A673 (cell line): ENCODE measurements around the gene GRIK1. TPM values are rescaled to one million over a fixed set of nuclear protein-coding genes. Genes with fewer than 3 reads are reported as not detected.

Experiments
- BruUV-seq: library from RNA; stranded (reverse); fragments of 400-500 nt; replicated peaks from 2 replicates; lab custom pipeline; 2021; lab: Mats Ljungman, UMichigan
- CTCF ChIA-PET: fragments of 300-600 bp; sonication (Branson Sonifier 250); formaldehyde crosslinking; loops from one replicate; lab custom pipeline; 2022; ENCODE audit warnings: antibody characterized with exemption; lab: Charles Lee
- POLR2A ChIA-PET: fragments of 300-600 bp; sonication (Branson Sonifier 250); formaldehyde crosslinking; loops from one replicate; lab custom pipeline; 2022; ENCODE audit warnings: antibody characterized with exemption; ENCODE audit not compliant: low non-redundant PET; lab: Charles Lee
- DNase-seq: peaks from one replicate; pipeline ENCODE4 v3.0.0-alpha.2; 2015; ENCODE audit warnings: low spot score
- H3K27ac ChIP-seq: fragments of 200-600 bp; sonication (generic); 2 replicates; pipeline ENCODE4 v1.5.1; 2016; ENCODE audit warnings: mixed run types, low read depth, mild to moderate bottlenecking, mixed read lengths, antibody characterized with exemption, low read length; ENCODE audit not compliant: poor library complexity, severe bottlenecking
- H3K27me3 ChIP-seq: fragments of 200-600 bp; sonication (generic); replicated peaks from 2 replicates; pipeline ENCODE4 v1.6.1; 2017; ENCODE audit warnings: mixed run types, low read depth, mild to moderate bottlenecking, mixed read lengths, antibody characterized with exemption, low read length; ENCODE audit not compliant: insufficient read depth, poor library complexity
- H3K36me3 ChIP-seq: fragments of 200-600 bp; sonication (generic); 2 replicates; pipeline ENCODE4 v1.6.1; 2016; ENCODE audit warnings: mixed run types, mild to moderate bottlenecking, mixed read lengths, antibody characterized with exemption, low read length; ENCODE audit not compliant: insufficient read depth, poor library complexity, severe bottlenecking
- H3K4me1 ChIP-seq: fragments of 200-600 bp; sonication (generic); 2 replicates; pipeline ENCODE4 v1.6.1; 2017; ENCODE audit warnings: mixed run types, mild to moderate bottlenecking, mixed read lengths, antibody characterized with exemption, low read length; ENCODE audit not compliant: insufficient read depth, poor library complexity, severe bottlenecking
- H3K4me3 ChIP-seq: fragments of 200-600 bp; sonication (generic); 2 replicates; pipeline ENCODE4 v1.5.1; 2016; ENCODE audit warnings: low read depth, mixed run types, mild to moderate bottlenecking, mixed read lengths, low read length; ENCODE audit not compliant: poor library complexity, severe bottlenecking
- H3K9me3 ChIP-seq: fragments of 200-600 bp; sonication (generic); 2 replicates; pipeline ENCODE4 v1.6.1; 2016; ENCODE audit warnings: mixed run types, low read depth, mild to moderate bottlenecking, mixed read lengths, antibody characterized with exemption, low read length; ENCODE audit not compliant: poor library complexity, severe bottlenecking
- EZH2 ChIP-seq: fragments of 200-600 bp; sonication (generic); IDR thresholded peaks from 2 replicates; pipeline ENCODE4 v1.6.1; 2017; ENCODE audit warnings: borderline replicate concordance, low read depth, mild to moderate bottlenecking, mixed read lengths, antibody characterized with exemption, low read length; ENCODE audit not compliant: poor library complexity, severe bottlenecking
- intact Hi-C: fragments of 100-400 bp; cut with micrococcal nuclease; formaldehyde crosslinking; loops from one replicate; pipeline ENCODE4 v1.10.0; 2022; ENCODE audit not compliant: unreplicated experiment
- total RNA-seq: library from RNA; stranded (reverse); gene quantifications from 2 replicates; pipeline ENCODE4 v1.2.3, GENCODE V29; 2021
- TF ChIP-seq, protein P1 (sequence below): fragments of 300-800, 200-600 bp; sonication (generic); conservative IDR thresholded peaks from 2 replicates; pipeline ENCODE4 v1.5.1; 2017; ENCODE audit warnings: low read depth, mild to moderate bottlenecking, antibody characterized with exemption, low read length, moderate library complexity, mixed read lengths

Gene GRIK1
- total RNA-seq, 1 experiment from 2014 or later: 0.67 TPM

DNA sequence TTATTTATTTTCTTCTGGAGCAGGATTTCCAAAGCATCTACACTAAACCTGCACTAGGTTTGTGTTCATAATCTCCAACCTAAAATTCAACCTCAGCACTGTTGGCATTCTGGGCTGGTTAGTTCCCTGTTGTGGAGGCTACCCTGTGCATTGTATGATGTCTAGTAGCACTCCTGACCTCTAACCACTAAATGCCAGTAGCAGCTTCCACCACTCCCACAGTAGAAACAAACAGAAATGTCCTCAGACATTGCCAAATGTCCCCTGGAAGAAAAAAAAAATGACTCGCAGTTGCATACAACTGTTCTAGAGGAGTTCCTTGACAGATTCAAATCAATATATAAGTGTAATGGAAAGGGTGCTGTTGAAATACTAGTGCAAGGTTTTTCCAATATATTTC is 18.9 kb downstream of the GRIK1 start:
- Histone ChIP-seq H3K4me3 (no peak overlapping the region), H3K27ac (no peak overlapping the region), H3K27me3 (no peaks in the 10 kb centered on the region), H3K9me3 (no peaks in the 10 kb centered on the region), H3K36me3 (no peaks in the 10 kb centered on the region), H3K4me1 (no peaks in the 10 kb centered on the region)
- ChIA-PET POLR2A (no interaction called here), CTCF (no interaction called here)
- BruUV-seq: no TSS peak
- intact Hi-C loops: no loop called here
- no peak for DNase-seq
- TF ChIP-seq EZH2: no peak
- TF ChIP-seq, protein P1, sequence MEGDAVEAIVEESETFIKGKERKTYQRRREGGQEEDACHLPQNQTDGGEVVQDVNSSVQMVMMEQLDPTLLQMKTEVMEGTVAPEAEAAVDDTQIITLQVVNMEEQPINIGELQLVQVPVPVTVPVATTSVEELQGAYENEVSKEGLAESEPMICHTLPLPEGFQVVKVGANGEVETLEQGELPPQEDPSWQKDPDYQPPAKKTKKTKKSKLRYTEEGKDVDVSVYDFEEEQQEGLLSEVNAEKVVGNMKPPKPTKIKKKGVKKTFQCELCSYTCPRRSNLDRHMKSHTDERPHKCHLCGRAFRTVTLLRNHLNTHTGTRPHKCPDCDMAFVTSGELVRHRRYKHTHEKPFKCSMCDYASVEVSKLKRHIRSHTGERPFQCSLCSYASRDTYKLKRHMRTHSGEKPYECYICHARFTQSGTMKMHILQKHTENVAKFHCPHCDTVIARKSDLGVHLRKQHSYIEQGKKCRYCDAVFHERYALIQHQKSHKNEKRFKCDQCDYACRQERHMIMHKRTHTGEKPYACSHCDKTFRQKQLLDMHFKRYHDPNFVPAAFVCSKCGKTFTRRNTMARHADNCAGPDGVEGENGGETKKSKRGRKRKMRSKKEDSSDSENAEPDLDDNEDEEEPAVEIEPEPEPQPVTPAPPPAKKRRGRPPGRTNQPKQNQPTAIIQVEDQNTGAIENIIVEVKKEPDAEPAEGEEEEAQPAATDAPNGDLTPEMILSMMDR: no peak

DNA sequence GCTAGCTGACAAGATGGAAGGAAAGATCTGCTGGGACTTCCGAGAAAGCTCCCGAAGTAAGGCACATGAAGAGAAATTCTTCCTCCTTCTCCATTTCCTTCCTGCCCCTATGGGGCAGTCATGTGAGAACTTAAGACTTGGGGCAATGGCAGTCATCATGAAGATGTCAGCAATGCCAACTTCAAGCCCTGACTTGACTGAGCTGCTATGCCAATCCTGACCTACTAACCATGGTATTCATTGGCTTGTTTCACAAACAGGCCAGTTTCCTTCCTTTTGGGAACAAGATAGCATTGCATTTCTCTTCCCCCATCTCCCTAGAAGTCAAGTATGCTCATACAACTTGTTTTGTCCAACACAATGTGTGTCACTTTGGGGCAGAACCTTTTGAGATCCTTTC is 25.5 kb downstream of the GRIK1 start:
- H3K36me3 ChIP-seq: no peaks in the 10 kb centered on the region
- intact Hi-C loops: no loop called here
- H3K27me3 ChIP-seq: no peaks in the 10 kb centered on the region
- DNase-seq: no peak
- no peak overlapping the region for H3K4me3 ChIP-seq
- H3K27ac ChIP-seq: no peak overlapping the region
- ChIA-PET CTCF (no interaction called here), POLR2A (no interaction called here)
- H3K9me3 ChIP-seq: peaks cover 4% of the 10 kb centered on the region
- TF ChIP-seq, protein P1: no peak
- no peak for TF ChIP-seq EZH2
- no TSS peak for BruUV-seq
- H3K4me1 ChIP-seq: peaks cover 6% of the 10 kb centered on the region

DNA sequence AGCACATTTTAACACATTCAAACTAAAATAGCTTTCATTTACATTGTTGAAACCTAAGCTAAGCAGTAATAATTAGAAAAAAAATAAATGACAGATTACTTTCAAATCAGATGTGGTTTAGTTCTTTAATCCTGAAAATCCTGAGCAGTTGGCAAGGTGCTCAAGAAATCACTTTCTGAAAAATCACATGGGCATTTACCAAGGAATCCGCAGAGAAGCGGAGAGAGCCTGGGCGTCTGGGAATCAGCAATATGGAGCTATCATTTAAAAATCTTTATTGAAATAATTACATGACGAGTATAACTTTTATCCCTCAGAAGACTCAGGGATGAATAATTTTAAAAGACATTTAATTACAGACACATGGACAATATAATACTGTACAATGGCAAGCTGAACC is 30.2 kb downstream of the GRIK1 start:
- Histone ChIP-seq H3K4me1 (peaks cover 18% of the 10 kb centered on the region), H3K27ac (no peak overlapping the region), H3K4me3 (no peak overlapping the region), H3K36me3 (no peaks in the 10 kb centered on the region), H3K27me3 (no peaks in the 10 kb centered on the region), H3K9me3 (peaks cover 4% of the 10 kb centered on the region)
- POLR2A ChIA-PET: no interaction called here
- BruUV-seq: no TSS peak
- no peak for TF ChIP-seq EZH2
- TF ChIP-seq, protein P1: no peak
- CTCF ChIA-PET: no interaction called here
- intact Hi-C loops: no loop called here
- no peak for DNase-seq
